ENCODE data around the gene TUBB8. TPM values are rescaled to one million over a fixed set of nuclear protein-coding genes. Genes with fewer than 3 reads are reported as not detected.
"Not testable (repeated sequence)": the region's sequence is repeated elsewhere in the genome, so short reads cannot be mapped to it uniquely, and the experiment has no call there.

TUBB8 gene
- total and polyA plus RNA-seq, 4 donors = not detected

DNA sequence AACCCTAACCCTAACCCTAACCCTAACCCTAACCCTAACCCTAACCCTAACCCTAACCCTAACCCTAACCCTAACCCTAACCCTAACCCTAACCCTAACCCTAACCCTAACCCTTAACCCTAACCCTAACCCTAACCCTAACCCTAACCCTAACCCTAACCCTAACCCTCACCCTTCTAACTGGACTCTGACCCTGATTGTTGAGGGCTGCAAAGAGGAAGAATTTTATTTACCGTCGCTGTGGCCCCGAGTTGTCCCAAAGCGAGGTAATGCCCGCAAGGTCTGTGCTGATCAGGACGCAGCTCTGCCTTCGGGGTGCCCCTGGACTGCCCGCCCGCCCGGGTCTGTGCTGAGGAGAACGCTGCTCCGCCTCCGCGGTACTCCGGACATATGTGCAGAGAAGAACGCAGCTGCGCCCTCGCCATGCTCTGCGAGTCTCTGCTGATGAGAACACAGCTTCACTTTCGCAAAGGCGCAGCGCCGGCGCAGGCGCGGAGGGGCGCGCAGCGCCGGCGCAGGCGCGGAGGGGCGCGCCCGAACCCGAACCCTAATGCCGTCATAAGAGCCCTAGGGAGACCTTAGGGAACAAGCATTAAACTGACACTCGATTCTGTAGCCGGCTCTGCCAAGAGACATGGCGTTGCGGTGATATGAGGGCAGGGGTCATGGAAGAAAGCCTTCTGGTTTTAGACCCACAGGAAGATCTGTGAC, 38.7 kb downstream of the TUBB8 start:
- H3K27me3 ChIP-seq (ENCODE audit: control insufficient read depth in 1 of 2, insufficient read depth in 2 of 2, low read length in 1 of 2); DNase-seq; H3K4me3 ChIP-seq (ENCODE audit: low read length in 2 of 2); H3K36me3 ChIP-seq (ENCODE audit: control insufficient read depth in 1 of 2, insufficient read depth in 2 of 2, low read length in 1 of 2); H3K27ac ChIP-seq (ENCODE audit: low read depth in 1 of 2, low read length in 2 of 2); intact Hi-C loops (cut with DNase I); ATAC-seq (ENCODE audit: low FRiP score); H3K4me1 ChIP-seq (ENCODE audit: control insufficient read depth in 1 of 2, insufficient read depth in 2 of 2, low read length in 2 of 2); H3K9me3 ChIP-seq (ENCODE audit: control insufficient read depth, low read length): not testable (repeated sequence)
- WGBS, 2 donors = 60 to 70% methylated on average over 8 to 18 of the region's 42 CpGs

Other genes with a start within 250 kb of the TUBB8 start
- 10 to 100 TPM; 74.3 to 79.7 TPM for gene ZMYND11, start 86.2 kb upstream of the TUBB8 start, total RNA-seq
- gene ZMYND11, start 86.2 kb upstream of the TUBB8 start, polyA plus RNA-seq = 10 to 100 TPM; 54.7 to 66.7 TPM